HG02610 (cell line): ENCODE measurements around the gene KAZALD1.

ENCODE experiments used
- ATAC-seq: cut with Tn5 transposase; IDR thresholded peaks from one replicate; pipeline ENCODE4 v1.9.1; 2021; ENCODE audit warnings: mild to moderate bottlenecking, moderate library complexity; ENCODE audit not compliant: unreplicated experiment

KAZALD1 gene

GRCh38 chr10:101046332-101047238 lies 15.2 kb upstream of the KAZALD1 start:
- ATAC-seq = no peak

- no peak for ATAC-seq
Measured at GRCh38 chr10:101047268-101047667, 14.5 kb upstream of the KAZALD1 start.

GRCh38 chr10:101047961-101048892 lies 13.6 kb upstream of the KAZALD1 start:
- no peak for ATAC-seq

- ATAC-seq = no peak
Measured at GRCh38 chr10:101050208-101051069, 11.3 kb upstream of the KAZALD1 start.

- no peak for ATAC-seq
Measured at GRCh38 chr10:101052285-101052684, 9.5 kb upstream of the KAZALD1 start.

GRCh38 chr10:101053516-101053915 lies 8.3 kb upstream of the KAZALD1 start:
- no peak for ATAC-seq

- ATAC-seq = no peak
Measured at GRCh38 chr10:101054351-101054750, 7.4 kb upstream of the KAZALD1 start.

GRCh38 chr10:101054876-101055275 lies 6.9 kb upstream of the KAZALD1 start:
- no peak for ATAC-seq

- ATAC-seq = no peak
Measured at GRCh38 chr10:101055411-101055810, 6.4 kb upstream of the KAZALD1 start.

- ATAC-seq = no peak
Measured at GRCh38 chr10:101056365-101057151, 5.2 kb upstream of the KAZALD1 start.

- ATAC-seq = peak; percentile 37
Measured at GRCh38 chr10:101060036-101060950, 1.5 kb upstream of the KAZALD1 start.

GRCh38 chr10:101060951-101061623 lies 702 bp upstream of the KAZALD1 start:
- ATAC-seq = peak; percentile 58

- peak; percentile 27 for ATAC-seq
Measured at GRCh38 chr10:101062232-101063049, 652 bp downstream of the KAZALD1 start.

GRCh38 chr10:101063050-101063525 lies 1.3 kb downstream of the KAZALD1 start:
- no peak for ATAC-seq

- ATAC-seq = no peak
Measured at GRCh38 chr10:101063548-101064414, 2.0 kb downstream of the KAZALD1 start.

GRCh38 chr10:101064415-101065030 lies 2.7 kb downstream of the KAZALD1 start:
- ATAC-seq = no peak
